Frontal cortex (tissue), 4 donors: ENCODE data around the gene ENTHD1. TPM values are rescaled to one million over a fixed set of nuclear protein-coding genes. Genes with fewer than 3 reads are reported as not detected.

Experiments
- DNase-seq, 2 donors: peaks; one replicate each; pipeline ENCODE4 v3.0.0; 2012; ENCODE audit warnings: low spot score in 2 of 2
- FAIRE-seq: peaks from 2 replicates; lab custom pipeline; 2012; peaks lifted over from hg19 to GRCh38; lab: Jason Lieb, UNC
- total RNA-seq: library from RNA; depleted of rRNA; stranded (reverse); fragments of >200 nt; gene quantifications from one replicate; pipeline ENCODE4 v1.2.3, GENCODE V29; 2014
- donor health status: control.
- donor health status: control.
- donor health status: control.

The ENTHD1 gene
- total RNA-seq, 1 donor from 2014 or later: under 0.01 TPM

DNA sequence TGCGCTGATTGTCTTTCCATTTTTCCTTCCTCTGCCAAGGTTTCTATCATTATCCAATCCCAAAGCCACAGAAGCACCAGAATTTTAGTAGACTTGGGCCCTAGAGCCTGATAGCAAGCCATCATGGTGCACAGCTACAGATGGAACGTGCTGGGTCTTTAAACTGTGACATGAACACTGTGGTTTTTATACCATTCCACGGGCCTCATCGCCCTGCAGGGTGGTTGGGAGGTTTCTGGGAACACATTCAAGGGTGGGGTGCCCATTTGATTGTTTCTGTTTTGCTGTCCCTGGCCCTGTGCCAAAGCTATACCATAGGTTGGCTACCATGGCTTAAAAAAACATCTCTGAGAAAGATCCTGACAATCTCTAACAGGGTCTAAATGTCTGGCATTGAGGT, 171.1 kb downstream of the ENTHD1 start:
- FAIRE-seq (no peak), DNase-seq (no peak)

DNA sequence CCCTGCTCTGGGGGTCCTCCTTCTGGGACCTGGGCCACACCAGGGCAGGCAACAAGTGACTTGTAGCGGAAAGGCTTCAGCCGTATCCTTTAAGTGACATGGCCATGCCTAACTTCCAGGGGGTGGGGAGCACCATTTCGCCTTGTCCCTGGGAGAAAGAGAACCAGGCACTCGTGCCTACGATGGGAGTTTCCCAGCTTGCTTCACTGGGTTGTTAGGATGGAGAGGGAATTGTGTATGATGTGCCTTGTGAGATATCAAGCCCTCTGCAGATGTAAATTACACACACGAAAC, 171.6 kb downstream of the ENTHD1 start:
- no peak for DNase-seq

DNA sequence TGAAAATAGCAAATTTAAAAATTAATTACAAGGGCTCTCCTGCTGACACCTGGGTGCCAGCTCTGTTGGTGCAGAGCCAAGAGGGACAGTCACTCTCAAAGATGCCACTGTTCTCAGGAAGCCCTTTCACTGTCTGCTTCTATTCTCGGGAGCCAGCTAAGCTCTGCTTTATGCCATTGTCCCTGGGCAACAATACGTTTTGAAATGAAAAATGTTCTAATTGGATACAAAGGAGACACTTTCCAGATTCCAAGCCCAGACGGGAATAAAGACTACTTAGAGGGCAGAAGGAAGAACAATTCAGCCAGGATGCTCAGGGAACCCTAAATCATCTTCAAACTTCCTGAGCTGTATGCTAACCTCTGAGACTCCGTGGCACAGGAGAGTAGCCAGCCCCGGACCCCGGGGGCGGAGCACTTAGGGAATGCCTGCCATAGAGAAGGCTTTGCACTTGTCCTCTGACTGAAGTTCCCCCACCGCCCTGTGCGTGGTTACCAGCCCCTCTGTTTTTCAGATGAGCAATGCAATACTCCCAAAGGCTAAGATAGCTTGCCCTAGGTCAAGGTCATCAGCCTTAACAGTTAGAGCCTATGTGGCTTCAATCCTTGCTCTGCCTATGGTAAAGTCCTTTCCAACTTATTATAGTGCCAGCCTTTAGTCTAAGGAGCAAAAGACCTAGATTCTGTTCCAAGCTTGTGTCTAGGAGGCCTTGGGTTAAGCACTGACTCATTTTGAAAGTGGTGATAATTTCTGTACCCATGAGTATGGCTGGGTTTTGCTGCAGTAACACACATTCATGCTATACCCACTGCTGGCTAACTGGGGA, 172.1 kb downstream of the ENTHD1 start:
- DNase-seq (no peak), FAIRE-seq (no peak)

More for the DNA sequence above, 171.6 kb downstream of the ENTHD1 start:
- no peak for FAIRE-seq

DNA sequence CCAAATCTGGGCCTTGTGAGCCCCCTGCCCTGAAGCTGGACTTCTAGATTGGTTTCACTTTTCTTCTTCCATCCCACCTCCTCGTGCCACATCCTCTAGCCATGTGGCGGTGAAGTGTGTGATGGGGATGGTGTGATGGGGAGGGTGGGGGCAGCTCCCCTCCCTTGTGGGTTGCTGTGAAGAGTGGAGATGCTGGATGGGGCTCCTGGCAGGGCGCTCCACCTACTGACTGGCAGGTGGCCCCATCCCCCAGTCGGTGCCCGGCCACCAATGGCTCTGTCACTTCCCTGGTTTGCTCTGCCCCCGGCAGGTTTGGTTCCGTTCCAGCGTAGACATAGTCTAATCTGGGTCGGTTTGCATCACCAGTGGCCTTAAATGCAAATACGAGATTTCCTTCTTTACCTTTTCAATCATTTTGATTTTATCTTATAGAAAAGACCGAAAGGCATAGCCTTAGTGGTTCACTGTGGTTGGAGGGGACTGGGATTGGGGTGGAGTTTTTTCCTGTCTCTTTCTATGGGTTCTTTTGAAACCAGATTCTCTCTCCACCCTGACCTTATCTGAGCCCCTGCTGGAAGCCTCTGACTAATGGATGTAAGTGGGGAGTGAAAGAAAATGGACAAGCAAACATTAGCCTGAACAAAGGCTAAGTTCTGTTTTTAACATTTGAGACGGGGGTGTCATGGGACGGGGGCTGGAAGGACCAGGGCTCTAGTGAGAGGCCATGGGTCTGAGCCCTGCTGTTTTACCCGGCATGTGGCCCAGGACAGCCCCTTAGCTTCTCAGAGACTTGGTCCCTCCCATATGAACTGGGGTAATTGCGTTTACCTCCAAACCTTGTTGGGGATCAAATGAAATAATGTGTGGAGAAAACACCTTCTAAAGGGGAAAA, 173.8 kb downstream of the ENTHD1 start:
- no peak for DNase-seq
- FAIRE-seq: no peak

DNA sequence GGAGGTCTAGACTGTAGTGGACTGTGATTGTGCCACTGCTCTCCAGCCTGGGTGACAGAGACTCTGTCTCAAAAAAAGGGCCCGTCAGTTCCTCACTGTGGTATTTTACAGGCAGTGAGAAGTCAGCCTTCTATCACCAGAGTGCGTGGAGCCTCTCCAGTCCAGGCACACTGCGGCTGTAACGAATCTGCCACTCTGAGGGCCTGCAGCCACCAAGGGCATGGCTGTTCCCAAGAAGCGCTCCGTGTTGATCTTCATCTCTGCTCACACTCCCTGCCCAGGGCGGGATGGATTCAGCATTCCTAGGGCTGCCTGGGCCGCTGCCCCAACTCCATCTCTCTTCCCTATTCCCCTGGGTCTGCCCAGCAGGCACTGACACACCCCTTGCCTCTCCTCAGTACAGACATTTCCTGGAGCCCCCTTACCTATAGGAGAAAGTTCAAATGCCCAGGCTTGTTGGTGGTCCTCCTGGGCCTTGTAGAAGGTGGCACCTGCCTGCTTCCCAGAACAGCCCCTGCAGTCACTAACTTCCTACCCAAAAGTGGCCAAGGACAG, 174.6 kb downstream of the ENTHD1 start:
- FAIRE-seq (no peak), DNase-seq (no peak)

DNA sequence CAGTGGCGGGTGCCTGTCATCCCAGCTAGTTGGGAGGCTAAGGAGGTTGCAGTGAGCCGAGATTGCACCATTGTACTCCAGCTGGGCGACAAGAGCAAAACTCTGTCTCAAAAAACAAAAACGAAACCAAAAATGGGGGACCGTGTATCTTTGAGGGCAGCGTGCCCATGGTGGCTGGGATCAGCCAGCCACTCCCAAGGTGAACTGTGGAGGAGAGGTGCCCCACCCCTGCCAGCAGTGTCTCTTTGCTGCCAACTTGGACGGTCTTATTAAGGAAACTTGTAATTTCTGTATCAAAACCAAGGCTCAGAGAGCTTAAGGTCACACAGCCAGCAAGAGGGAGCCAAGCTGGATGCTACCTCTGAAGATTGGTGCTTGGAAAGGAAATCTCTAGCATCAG, 175.4 kb downstream of the ENTHD1 start:
- no peak for DNase-seq
- no peak for FAIRE-seq

DNA sequence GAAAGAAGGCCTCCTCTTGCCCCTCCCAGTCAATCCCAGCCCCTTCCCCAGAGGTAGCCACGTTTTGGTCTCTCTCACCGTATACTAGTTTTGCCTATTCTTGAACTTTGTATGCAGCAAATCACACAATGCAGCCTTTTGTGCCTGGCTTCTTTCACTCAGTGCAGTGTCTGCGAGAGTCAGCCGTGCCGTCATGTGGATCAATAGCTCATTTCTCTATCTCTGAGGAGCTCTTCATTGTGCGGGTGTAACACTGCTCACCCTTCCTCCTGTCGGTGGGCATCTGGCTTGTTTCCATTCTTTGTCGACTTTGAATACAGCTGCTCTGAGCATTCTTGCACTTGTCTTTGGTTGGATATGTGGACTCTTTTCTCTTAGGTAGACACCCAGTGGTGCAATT, 176.5 kb downstream of the ENTHD1 start:
- FAIRE-seq: no peak
- no peak for DNase-seq

DNA sequence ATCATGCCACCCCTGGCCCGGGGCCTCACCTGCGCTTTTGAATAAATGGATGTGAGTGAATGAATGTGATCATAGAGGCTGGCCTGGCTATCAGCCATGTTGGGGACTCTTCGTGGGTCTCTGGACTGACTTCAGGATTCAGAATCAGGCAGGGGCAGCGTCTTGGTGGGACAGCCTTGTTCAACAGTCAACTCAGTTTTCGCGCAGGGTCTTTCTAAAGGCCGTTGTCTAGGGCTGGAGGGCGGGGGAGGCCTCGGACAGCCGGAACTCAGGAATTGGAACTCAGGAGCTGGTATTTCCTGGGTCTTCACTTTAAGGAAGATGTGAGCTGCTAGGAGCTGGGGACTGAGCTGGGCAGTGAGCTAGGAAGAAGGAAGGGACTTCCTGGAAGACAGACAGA, 177.0 kb downstream of the ENTHD1 start:
- no peak for DNase-seq
- no peak for FAIRE-seq

DNA sequence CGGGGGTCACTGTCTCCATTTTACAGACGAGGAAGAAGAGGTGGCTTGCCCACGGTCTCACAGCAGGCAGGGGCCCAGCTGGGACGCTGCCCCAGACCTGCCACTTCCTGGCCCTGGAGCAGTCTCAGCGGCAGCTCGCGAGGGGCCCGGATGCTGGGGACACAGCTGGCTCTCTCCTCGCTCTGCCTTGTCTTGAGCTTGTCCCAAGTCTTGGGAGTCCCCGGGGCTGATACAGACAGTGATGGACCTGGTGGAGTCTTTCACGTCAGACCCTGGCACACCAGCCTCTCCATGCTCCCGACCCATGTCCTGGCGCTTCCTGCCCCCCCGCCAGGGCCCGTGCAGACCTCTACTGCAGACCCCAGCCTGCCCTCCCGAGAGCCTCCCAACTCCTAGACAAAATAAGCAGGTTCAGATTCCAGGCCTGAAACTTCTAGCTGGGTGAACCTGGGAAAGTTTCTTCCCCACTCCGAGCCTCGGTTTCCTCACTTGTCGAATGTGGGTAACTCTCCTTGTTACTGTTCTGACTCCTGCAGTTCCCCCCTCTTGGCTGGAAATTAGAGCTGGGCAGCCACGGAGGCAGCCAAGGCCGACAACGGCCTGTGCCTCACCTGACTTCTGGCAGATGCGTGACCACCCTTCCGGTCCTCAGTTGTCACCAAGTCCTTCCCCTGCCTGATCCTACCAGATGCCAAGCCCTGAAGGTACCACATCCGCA, 177.6 kb downstream of the ENTHD1 start:
- DNase-seq (no peak), FAIRE-seq (no peak)

DNA sequence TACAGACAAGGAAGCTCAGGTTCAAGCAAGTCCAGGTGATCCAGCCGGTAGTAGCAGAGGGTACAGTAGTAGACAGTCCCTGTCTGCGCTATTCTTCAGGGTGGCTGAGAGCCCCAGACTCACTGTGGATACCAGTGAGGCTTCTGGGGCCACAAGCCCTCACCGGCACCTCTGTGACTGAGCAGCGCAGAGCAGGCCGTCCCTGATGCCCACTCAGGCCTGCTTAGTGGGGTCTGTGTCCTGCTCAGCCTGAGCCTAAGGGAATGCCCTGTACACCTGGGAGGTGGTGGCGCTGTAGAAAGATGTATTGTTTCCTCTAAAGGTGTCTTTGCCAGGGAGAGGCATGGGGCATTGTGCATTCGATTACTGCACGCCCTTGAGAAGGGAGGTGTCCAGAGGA, 179.2 kb downstream of the ENTHD1 start:
- DNase-seq (no peak), FAIRE-seq (no peak)

DNA sequence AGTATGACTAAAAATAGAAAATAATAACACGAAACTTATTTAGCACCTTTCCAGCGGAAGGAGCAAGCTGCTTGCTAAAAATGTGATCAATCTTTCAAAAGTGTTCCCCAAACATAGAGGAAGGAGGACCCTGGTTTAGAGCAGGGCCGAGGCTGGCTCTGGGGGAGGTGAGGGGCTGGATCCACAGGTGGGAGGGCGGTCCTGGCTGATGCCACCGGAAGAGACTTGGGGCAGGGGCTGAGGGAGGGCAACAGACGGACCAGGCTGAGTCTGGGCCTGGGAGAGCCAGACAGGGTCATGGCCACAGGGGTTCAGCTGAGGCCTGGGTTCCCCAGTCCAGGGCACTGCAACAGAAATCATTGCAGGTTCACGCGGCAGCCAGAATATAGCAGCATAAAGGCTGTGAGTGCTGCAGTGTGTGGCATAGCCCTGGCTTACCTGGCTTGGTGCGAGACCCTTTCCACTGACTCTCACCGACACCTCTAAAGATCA, 179.7 kb downstream of the ENTHD1 start:
- no peak for DNase-seq
- FAIRE-seq: no peak

DNA sequence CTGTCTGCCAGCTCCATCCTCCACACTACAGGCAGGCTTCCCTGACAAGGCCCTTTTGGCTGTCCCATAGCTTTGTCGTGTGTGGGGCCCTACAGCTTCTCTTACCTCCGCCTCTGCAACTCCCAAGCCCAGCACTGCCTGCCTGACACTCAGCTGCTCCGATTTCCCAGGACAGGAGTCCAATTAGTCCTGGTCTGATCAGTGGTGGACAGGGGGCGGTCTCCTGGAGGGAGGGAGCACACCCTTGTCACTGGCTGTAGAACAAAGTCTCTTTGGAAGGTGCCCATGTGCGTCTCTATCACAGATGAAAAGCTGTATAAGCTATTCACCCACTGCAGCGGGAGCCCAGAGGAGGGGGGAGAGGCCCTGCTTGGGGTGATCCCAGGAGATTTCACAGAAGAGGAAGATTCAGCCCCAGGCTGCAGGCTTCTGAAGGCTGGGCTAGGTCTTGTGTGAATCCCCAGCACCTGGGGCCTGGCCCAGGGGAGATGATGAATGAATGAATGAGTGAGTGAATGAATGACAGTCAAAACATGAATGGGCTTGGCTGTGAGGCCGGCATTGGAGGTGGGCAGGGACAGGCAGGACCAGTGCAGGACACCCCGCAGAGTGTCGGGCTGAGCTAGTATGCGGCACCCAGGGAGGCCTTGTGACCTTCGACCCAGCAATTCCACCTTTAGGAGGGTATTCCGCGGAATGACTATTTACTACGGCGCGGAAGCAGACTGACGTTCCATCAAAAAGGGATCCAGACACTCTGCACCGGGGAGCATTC, 180.6 kb downstream of the ENTHD1 start:
- DNase-seq (no peak), FAIRE-seq (no peak)

DNA sequence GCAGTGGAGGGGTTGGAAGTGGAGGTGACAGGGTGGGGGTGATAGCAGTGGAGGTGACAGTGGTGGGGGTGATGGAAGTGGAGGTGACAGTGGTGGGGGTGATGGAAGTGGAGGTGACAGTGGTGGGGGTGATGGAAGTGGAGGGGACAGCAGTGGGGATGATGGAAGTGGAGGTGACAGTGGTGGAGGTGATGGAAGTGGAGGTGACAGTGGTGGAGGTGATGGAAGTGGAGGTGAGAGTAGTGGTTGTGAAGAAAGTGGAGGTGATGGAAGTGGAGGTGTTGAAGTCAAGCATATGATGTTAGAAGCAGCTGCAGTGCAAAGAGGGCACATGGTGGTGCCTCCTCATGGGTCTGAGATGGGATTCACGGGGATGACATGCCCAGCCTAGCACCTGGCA, 181.5 kb downstream of the ENTHD1 start:
- no peak for DNase-seq

DNA sequence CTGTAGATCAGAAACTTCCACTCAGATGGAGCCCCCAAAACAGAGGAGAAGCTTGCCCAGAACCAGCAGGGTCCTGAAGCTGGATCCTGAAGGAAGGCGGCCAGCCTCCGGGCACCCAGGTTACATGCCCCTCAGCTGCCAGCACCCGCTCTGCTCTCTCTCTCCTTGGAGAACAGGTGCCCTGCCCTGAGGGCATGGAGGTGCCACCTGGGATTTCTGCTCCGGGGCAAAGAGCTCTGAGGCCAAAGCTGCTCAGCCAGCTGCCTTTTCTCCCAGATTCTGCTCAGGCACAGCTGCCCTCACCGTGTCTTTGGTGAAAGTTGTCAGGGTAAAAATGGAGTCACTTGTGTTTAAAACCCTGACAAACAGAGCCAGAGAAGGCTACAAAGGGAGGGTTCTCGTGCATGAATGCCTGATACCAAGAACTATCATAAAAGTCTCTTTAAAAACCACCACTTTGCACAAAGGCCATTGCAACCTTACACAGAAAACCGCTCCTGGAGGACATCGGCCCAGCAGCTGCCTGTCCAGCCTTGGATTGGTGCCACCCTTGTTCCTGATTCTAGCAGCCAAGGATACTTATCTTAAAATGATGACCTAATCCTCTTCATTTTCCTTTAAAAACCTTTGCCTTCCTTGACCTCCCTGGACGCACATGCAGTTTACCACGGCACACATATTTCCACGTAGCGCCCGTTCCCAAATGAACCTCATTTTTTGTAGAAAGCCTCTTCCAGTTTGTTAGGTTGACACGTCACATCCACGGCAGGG, 183.0 kb downstream of the ENTHD1 start:
- DNase-seq: no peak

More for the DNA sequence above, 181.5 kb downstream of the ENTHD1 start:
- no peak for FAIRE-seq

DNA sequence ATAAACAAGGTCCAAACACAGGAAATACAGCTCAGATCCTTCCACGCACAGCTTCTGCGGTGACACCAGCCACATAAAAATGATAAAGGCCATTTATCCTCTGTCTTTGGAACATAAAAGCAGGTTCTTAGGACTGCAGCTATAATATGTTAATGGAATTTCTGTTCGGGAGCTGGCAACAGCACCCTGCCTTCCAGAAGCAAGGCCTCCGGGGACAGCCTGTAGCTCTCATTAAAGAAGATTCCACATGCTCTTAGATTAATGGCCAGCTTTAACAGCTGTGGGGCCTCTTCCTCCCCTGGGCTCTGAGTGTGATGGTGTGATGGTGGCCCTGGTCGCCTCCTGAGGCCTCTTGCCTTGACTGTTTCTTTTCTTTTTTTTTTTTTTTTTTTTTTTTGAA, 185.7 kb downstream of the ENTHD1 start:
- FAIRE-seq (no peak), DNase-seq (no peak)

More for the DNA sequence above, 183.0 kb downstream of the ENTHD1 start:
- no peak for FAIRE-seq

DNA sequence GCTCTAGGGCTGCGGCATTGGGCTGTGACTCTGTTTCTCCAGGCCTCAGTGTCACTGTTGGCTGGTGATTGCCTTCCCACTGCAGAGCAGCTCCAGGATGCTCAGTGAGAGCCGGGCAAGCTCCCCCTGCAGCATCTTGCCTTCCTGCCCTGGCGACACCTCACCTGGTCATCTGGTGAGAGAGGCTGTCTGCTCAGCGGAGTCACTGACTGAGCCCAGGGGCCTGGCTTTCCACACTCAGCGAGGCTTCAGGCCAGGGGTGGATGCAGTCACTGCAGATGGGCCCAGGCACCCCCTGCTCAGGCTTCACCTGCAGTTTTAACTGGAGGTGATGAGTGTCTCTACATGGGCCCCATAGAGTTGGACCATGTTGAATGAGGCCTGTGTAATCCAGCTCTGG, 186.2 kb downstream of the ENTHD1 start:
- DNase-seq: no peak
- no peak for FAIRE-seq

DNA sequence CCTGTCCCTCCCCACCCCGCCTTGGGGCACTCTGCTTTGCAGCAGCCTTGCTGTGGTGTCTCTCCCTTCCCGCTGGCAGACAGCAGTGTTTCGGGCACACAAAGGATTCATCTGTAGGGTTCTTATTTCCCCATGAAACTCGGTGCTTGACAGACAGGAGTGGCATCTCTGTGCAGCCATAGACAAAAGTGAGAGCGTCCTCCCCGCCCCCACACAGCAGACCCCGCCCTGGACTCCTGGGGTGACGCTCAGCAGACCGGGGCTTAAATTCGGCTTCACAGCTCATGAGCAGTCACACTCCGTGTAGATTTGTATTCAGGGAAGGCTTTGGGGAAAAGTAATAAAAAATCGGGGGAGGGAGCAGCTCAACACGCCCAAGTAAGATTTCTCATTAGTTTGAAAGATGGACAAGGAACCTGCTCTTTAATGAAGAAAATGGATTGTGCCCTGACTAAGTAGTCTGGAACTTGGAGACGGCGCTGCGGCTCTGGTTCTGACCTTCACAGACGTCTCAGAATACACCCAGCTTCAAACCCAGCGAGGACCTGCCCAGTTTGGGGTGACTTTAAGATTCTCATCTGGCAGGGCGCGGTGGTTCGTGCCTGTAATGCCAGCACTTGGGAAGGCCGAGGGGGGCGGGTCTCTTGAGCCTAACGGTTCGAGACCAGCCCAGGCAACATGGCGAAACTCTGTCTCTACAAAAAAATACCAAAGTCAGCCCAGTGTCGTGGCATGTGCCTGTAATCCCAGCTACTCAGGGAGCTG, 187.0 kb downstream of the ENTHD1 start:
- DNase-seq (no peak), FAIRE-seq (no peak)

DNA sequence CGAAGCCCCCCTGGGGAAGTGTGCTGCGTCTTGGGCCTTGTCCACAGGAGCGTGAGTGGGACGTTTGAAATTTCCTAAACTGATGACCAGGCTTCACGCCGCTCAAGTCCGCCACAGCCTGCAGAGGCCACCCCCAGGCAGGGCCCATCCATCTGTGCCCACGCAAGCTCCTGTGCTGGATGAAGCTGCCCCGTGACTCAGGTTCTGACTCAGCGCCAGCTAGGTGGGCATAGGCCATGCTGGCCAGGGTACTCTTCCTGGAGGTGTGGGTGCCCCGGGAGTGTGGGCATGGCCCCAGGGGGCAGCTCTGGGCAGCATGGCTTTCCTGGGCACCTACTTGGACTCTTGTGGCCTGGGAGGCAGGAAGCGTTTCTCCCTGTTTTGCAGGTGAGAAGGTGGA, 188.2 kb downstream of the ENTHD1 start:
- FAIRE-seq: no peak

More for the DNA sequence above, 188.2 kb downstream of the ENTHD1 start:
- no peak for DNase-seq
